GM21528 (cell line): ENCODE data around the gene RUVBL2.
"Not testable (repeated sequence)": the region's sequence is repeated elsewhere in the genome, so short reads cannot be mapped to it uniquely, and the experiment has no call there.

Experiments used
- ATAC-seq: cut with Tn5 transposase; IDR thresholded peaks from one replicate; pipeline ENCODE4 v1.9.1; 2021; ENCODE audit warnings: mild to moderate bottlenecking, moderate library complexity; ENCODE audit not compliant: unreplicated experiment, low FRiP score

Gene RUVBL2

GRCh38 chr19:49016067-49016839 is 22.6 kb downstream of the RUVBL2 start:
- ATAC-seq: no peak

DNA sequence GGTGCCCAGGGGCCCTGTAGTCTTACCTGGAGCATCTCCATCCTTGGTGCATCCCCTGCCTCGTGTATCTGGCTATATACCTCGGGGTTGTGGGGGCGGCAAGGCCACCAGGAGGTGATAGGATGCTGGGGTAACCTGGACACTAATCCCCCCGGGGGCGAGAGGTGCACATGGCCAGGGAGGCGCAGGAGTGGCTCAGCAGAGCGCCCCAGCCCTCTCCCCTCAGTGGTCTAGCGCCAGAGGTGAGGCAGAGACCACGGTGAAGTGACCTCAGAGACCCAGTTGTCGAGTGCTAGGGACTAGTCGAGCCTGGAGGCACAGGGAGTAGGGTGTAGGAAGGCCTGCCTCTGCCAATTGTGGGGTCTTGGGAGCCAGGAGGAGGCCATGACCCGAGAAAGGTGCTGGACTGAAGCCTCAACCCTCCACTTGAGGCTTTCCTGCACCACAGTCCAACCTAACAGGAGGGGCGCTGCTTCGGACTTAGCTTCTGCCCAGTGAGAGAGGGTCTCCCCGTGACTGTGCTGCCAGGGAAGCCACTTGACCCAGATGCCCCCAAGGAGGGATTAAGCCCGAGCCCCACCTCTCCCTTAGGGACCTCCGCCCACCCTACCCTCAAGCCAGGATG is 23.5 kb downstream of the RUVBL2 start, which contains the start of gene LHB:
LHB (minus strand) TSS at position 51 of the 625 bp plus-strand sequence; CDS start at position 41, 10 bp downstream.
- no peak for ATAC-seq

DNA sequence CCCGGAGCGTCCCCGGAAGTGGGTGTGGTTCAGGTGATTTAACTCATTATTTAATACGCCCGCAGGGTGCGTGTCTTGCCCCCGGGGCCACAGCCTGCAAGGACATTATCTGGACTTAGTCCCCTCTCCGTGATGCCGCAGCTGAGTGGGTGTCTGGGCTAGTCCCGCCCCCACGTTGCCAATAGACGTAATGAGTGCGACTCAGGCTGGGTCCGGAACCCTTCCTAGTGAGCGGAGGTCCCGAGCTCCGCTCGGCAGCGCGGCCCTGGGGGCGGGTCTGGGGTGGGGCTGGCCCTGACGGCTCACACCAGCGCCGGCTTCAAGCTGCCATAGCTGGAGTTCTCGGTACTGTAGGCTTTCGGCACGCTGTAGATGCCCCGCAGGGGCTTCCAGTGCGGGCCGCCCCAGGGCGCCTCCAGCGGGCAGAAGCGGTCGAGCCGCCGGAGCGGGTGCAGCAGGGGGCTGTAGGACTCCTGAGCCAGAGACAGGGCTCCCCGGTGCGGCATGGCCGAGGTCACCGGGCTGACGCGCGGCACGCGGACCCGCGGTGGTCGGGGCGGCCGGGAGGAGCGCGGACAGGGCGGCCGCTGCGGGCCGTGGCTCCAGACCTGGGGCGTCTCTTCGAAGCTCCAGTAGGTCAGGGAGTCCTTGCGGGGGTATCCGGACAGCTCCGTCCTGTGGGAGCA is 24.1 kb downstream of the RUVBL2 start:
- ATAC-seq: no peak

GRCh38 chr19:49018388-49019241 is 24.9 kb downstream of the RUVBL2 start:
- not testable (repeated sequence) for ATAC-seq

DNA sequence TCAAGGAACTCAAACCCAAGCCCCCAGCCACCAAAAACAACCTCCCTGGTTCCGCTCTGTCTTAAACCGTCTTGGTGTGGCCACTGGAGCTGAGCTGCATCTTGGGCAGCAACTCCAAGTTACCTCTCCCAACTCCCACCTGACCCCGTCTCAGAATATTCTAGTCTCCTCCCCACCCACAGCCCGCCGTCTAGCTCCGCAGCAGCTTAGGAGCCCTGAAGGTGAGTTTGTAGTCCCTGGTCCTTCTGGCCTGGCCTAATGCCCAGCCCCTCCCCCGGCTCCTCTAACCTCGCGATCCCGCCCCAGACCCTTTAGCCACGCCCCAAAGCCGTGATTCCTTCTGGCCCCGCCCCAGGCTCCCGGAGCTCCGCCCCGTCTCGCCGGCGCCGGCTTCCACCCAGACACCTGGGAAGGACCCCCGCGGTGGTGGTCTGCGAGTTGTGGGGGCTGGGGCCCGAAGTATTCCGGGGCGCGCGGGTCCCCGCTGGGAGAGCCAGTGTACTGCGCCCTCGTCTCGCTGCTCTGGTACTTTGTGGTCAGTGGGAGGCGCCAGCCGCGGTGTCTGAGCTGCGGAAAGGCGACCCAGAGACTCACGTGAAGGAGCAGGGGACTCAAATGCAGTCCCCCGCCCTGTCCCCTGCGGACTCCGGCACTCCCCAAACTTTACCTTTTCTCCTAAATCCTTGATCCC is 25.7 kb downstream of the RUVBL2 start:
- no peak for ATAC-seq

DNA sequence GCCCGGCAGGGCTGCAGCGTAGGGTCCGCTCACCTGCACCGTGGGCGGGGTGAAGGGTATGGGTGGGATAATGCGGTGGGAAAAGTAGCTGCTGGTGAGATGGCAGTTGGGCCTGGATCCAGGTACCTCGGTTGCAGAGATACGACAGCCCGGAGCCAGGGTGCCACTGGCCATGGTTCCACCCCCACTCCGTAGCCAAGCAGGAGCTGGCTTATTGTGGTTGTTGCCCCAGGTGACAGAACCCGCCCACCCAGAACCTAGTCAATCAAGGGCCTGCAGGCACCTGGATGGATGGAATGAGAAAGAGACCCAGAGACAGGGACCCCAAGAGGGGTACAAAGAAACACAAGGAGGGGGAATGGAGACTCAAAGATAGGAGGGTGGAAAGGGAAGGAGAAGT is 26.7 kb downstream of the RUVBL2 start:
- no peak for ATAC-seq

DNA sequence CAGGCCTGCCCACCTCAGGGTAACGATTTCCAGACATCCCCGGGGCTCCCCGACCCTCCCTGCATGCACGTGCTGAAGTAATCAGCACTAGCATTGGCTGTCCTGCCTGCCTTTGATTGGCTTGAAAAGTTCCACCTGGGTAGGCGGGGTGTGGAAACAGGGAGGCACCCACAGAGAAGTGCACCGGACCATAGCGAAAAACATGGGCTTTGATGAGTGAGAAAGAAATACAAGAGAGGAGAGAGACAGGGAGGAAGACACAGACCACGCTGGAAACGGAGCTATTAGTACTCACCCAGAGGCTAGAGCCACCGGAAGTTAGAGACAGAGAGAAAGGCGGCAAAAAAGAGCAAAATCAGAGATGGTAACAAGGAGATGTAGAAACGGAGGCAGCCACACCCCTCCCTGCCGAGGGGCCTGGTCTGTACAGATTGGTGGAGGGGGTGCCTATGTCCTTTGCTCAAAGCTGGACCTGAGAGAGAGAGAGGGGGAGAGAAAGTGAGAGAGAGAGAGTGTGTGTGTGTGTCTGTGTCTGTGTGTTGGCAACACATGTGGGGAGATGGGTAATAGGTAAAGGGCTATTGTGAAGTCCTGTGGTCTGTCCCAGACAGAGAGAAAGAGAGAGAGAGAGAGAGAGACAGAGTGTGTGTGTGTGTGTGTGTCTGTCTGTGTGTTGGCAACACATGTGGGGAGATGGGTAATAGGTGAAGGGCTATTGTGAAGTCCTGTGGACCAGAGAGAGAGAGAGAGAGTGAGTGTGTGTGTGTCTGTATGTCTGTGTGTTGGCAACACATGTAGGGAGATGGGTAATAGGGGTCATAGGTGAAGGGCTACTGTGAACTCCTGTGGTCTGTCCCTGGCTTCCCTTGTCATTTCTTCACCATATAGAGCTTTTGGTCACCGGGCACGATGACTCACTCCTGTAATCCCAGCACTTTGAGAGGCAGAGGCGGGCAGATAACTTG is 27.5 kb downstream of the RUVBL2 start:
- no peak for ATAC-seq

- ATAC-seq: no peak
Observed at GRCh38 chr19:49022116-49022515, 28.4 kb downstream of the RUVBL2 start.

- not testable (repeated sequence) for ATAC-seq
Observed at GRCh38 chr19:49024233-49024632, 30.5 kb downstream of the RUVBL2 start, which contains the start of gene CGB3. CGB3 (minus strand) TSS chr19:49024333; CDS start chr19:49023971, 362 bp downstream.

- not testable (repeated sequence) for ATAC-seq
Observed at GRCh38 chr19:49025088-49025487, 31.4 kb downstream of the RUVBL2 start.

DNA sequence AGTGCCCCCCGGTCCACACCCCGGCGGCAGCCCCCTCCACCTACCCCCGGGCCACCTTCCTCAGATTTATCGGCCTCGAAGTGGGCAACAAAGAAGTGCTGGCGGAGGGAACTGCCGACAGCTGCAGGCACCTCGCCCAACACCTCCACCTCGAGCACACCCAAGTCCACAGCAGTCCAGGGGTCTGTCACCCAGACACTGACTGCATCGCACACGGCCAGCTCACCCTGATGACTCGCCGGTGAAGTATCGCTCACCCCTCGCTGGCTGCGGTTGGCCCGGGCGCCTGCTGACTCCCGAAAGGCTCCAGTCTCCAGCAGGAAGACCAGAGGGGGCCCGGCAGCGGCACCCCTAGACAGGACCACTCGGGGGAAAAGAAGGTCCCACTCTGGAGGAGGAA is 31.9 kb downstream of the RUVBL2 start:
- not testable (repeated sequence) for ATAC-seq

DNA sequence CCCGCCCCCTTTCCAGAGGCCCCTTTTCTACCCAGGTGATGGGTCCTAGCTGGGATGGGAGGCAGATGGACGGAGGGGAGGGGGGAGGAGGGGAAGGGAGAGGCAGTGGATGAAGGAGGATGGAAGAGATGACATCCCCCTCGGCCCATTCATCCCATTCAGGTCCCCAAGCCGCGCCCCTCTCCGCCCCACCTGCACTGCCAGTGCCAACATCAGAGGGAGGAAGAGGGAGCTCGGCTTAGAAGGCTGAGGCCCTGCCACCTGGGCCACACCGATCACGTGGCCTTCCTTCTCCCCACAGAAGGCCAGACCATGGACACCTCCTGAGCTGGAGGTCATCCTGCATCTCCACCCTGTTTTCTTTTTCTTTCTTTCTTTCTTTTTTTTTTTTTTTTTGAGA is 35.0 kb downstream of the RUVBL2 start:
- not testable (repeated sequence) for ATAC-seq

DNA sequence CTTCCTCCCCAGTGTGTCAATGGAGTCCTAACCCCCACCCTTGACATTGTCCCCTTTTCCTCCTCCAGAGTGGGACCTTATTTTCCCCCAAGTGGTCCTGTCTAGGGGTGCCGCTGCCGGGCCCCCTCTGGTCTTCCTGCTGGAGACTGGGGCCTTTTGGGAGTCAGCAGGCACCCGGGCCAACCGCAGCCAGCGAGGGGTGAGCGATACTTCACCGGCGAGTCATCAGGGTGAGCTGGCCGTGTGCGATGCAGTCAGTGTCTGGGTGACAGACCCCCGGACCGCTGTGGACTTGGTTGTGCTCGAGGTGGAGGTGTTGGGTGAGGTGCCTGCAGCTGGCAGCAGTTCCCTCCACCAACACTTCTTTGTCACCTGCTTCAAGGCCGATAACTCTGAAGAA is 36.1 kb downstream of the RUVBL2 start:
- not testable (repeated sequence) for ATAC-seq

DNA sequence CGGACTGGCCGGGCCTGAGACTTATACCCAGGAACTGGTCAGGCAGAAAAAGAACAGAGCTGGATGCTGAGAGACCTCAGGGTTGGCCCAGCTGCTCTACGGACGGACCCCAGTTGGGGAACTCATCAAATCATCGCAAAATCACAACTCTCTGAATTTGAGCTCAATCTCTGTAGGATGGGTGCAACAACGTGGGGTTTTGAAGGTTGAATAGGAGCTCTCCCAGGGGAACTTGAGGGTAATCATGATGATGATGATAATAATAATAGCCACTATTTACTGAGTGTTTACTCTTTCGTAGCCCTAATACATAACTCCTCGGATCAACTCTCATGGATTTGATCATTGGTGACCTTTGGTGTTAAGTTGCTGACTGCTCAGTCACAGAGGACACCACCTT is 36.6 kb downstream of the RUVBL2 start:
- not testable (repeated sequence) for ATAC-seq

GRCh38 chr19:49031642-49032301 is 38.1 kb downstream of the RUVBL2 start, which contains the start of gene CGB2:
CGB2 (plus strand) TSS chr19:49031890; CDS start chr19:49032096, 206 bp downstream.
- ATAC-seq: not testable (repeated sequence)

DNA sequence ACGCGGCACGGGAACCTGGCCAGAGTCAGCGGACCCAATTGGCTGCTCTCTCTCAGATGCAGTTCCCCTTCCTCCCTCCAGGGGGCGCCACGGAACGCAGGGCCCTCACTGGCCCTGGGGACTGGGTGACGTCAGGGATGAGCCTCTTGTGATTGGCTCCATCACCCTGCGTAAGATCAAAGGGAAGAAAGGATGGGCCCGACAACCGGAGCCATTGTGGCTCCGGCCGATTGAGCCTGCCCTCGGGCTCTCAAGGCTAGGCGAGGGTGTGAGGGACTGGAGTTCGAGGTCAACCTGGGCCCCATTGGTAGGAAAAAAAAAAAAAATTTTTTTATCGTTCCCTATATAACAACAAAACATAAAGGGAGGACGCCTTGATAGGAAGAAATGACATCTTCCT is 43.1 kb downstream of the RUVBL2 start, which contains the start of gene CGB1:
CGB1 (minus strand) TSS at position 81 of the 400 bp plus-strand sequence. CDS start 184 bp downstream, outside the sequence.
- not testable (repeated sequence) for ATAC-seq

- ATAC-seq: not testable (repeated sequence)
Observed at GRCh38 chr19:49038111-49038510, 44.4 kb downstream of the RUVBL2 start.
